Neuronal stem cell (in vitro differentiated cells): Measurements from ENCODE around the gene FERMT2.

Experiments
- DNase-seq: peaks from one replicate; pipeline ENCODE4 v3.0.0-alpha.2; 2013; ENCODE audit warnings: low spot score
- H2AFZ ChIP-seq: one replicate; pipeline ENCODE4 v1.6.1; 2013; ENCODE audit warnings: mild to moderate bottlenecking, low read length, inconsistent platforms
- H2AK5ac ChIP-seq: 2 replicates; pipeline ENCODE4 v1.6.1; 2013; ENCODE audit warnings: low read depth, mild to moderate bottlenecking, inconsistent platforms, low read length, moderate library complexity, mixed read lengths
- H2BK120ac ChIP-seq: 2 replicates; pipeline ENCODE4 v1.6.1; 2013; ENCODE audit warnings: low read depth, mild to moderate bottlenecking, inconsistent platforms, low read length, moderate library complexity, mixed read lengths
- H2BK12ac ChIP-seq: one replicate; pipeline ENCODE4 v1.6.1; 2013; ENCODE audit warnings: low read length, inconsistent platforms
- H2BK15ac ChIP-seq: 2 replicates; pipeline ENCODE4 v1.6.1; 2013; ENCODE audit warnings: mild to moderate bottlenecking, low read length, inconsistent platforms, mixed read lengths
- H2BK5ac ChIP-seq: one replicate; pipeline ENCODE4 v1.6.1; 2013; ENCODE audit warnings: inconsistent platforms, mild to moderate bottlenecking, low read length, moderate library complexity
- H3K14ac ChIP-seq: one replicate; pipeline ENCODE4 v1.6.1; 2013; ENCODE audit warnings: low read length, inconsistent platforms
- H3K18ac ChIP-seq: 2 replicates; pipeline ENCODE4 v1.6.1; 2013; ENCODE audit warnings: low read length, inconsistent platforms
- H3K23ac ChIP-seq: 2 replicates; pipeline ENCODE4 v1.6.1; 2013; ENCODE audit warnings: low read depth, mild to moderate bottlenecking, mixed read lengths, low read length, inconsistent platforms; ENCODE audit not compliant: poor library complexity
- H3K27ac ChIP-seq: replicated peaks from 3 replicates; pipeline ENCODE4 v1.5.1; 2013; ENCODE audit warnings: low read length, inconsistent platforms
- H3K27me3 ChIP-seq, 3 experiments: 2 replicates each; pipeline ENCODE4 v1.6.1; 2013; ENCODE audit warnings: low read length in 3 of 3, mild to moderate bottlenecking in 2 of 3, inconsistent platforms in 1 of 3, low read depth in 1 of 3, mixed read lengths in 1 of 3, moderate library complexity in 1 of 3; ENCODE audit not compliant: control insufficient read depth in 3 of 3, insufficient read depth in 3 of 3
- H3K36me3 ChIP-seq, 2 donors: replicated peaks in 1 of 2; 2 replicates each; pipeline ENCODE4 v1.6.1; 2013; ENCODE audit warnings: low read length in 2 of 2; ENCODE audit not compliant: control insufficient read depth in 2 of 2, insufficient read depth in 2 of 2
- H3K4ac ChIP-seq: 2 replicates; pipeline ENCODE4 v1.6.1; 2013; ENCODE audit warnings: inconsistent platforms, mild to moderate bottlenecking, low read length, moderate library complexity
- H3K4me1 ChIP-seq, 2 donors: 1 replicate in 1 of 2; 2 replicates in 1 of 2; pipeline ENCODE4 v1.6.1; 2013; ENCODE audit warnings: low read length in 2 of 2, low read depth in 1 of 2; ENCODE audit not compliant: control insufficient read depth in 2 of 2, insufficient read depth in 1 of 2
- H3K4me2 ChIP-seq: one replicate; pipeline ENCODE4 v1.6.1; 2013; ENCODE audit warnings: mild to moderate bottlenecking, low read length, inconsistent platforms; ENCODE audit not compliant: insufficient read depth, poor library complexity, severe bottlenecking
- H3K4me3 ChIP-seq, 2 donors: 2 replicates each; pipeline ENCODE4 v1.5.1; 2013; ENCODE audit warnings: low read length in 2 of 2, mild to moderate bottlenecking in 2 of 2, inconsistent platforms in 1 of 2, moderate library complexity in 1 of 2
- H3K79me1 ChIP-seq: one replicate; pipeline ENCODE4 v1.6.1; 2013; ENCODE audit warnings: low read depth, mild to moderate bottlenecking, inconsistent platforms, low read length, moderate library complexity
- H3K9ac ChIP-seq: one replicate; pipeline ENCODE4 v1.6.1; 2013; ENCODE audit warnings: mild to moderate bottlenecking, low read depth, low read length, inconsistent platforms; ENCODE audit not compliant: poor library complexity
- H3K9me3 ChIP-seq, 2 donors: replicated peaks in 1 of 2; 2 replicates each; pipeline versions ENCODE3 to v1.6.1; 2013; ENCODE audit warnings: low read length in 2 of 2, mild to moderate bottlenecking in 2 of 2, inconsistent platforms in 1 of 2, low read depth in 1 of 2, mixed read lengths in 1 of 2, moderate library complexity in 1 of 2; ENCODE audit not compliant: control insufficient read depth in 2 of 2, insufficient read depth in 1 of 2
- H4K8ac ChIP-seq: one replicate; pipeline ENCODE4 v1.6.1; 2013; ENCODE audit warnings: low read depth, mild to moderate bottlenecking, inconsistent platforms, low read length, moderate library complexity
- H4K91ac ChIP-seq: one replicate; pipeline ENCODE4 v1.6.1; 2013; ENCODE audit warnings: low read length, low read depth, mild to moderate bottlenecking, inconsistent platforms; ENCODE audit not compliant: poor library complexity
- WGBS, 2 donors: extraction: QIAGEN DNeasy Blood & Tissue Kit; methylation state at CpG; one replicate each; pipeline ENCODE4 v1.1.7; 2013; ENCODE audit warnings: missing lambda C conversion rate in 2 of 2, mixed read lengths in 1 of 2; ENCODE audit not compliant: insufficient read length in 2 of 2, insufficient replicate concordance in 1 of 2; ENCODE audit errors: extremely low coverage in 2 of 2; 5-methylcytosine and 5-hydroxymethylcytosine counted together

Gene FERMT2

DNA sequence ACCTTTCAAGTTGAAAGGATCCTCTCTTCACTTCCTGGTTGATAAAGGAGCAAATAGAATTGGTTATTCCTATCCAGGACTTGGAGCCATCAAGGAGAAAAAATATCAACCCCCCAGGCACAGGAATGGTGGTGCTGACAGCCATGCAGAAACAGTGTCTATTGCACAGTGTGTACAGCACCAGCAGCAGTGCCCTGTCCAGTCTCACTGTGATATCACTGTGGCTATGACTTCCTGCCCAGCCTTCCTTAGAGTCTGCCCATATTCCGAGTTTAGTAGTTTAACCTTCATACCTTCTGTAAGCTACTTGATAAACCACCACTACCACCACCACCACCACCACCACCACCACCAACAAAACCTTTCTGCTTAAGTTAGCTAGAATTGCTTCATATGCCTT lies 45.1 kb upstream of the FERMT2 start:
- WGBS, 2 donors: no CpG with 5 or more reads among the region's 1 CpG
- no peak overlapping the region for H3K27ac ChIP-seq

DNA sequence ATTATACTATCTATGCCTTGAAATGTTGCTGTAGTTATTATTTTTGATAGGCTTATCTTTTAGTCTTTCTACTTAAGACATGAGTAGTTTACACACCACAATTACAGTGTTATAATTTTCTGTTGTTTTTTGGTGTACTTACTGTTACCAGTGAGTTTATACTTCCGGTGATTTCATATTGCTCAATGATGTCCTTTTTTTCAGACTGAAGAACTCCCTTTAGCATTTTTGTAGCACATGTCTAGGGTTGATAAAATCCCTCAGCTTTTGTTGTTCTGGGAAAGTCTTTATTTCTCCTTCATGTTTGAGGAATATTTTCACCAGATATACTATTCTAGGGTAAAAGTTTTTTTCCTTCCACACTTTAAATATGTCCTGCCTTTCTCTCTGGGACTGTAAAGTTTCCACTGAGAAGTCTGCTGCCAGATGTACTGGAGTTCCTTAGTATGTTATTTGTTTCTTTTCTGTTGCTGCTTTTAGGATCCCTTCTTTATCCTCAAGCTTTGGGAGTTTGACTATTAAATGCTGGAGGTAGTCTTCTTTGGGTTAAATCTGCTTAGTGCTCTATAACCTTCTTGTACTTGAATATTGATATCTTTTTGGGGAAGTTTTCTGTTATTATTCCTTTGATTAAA lies 41.5 kb upstream of the FERMT2 start:
- H3K9me3 ChIP-seq: peaks cover 0 to 3% of the 10 kb centered on the region in 2 donors
- H3K27me3 ChIP-seq: no peaks in the 10 kb centered on the region
- no peak overlapping the region for H3K27ac ChIP-seq
- no peaks in the 10 kb centered on the region for H3K36me3 ChIP-seq
- H2AK5ac ChIP-seq: no peak overlapping the region
- DNase-seq: no peak
- H3K9ac ChIP-seq: no peak overlapping the region
- no peaks in the 10 kb centered on the region for H3K79me1 ChIP-seq
- no peak overlapping the region for H2BK12ac ChIP-seq
- no peak overlapping the region for H3K4ac ChIP-seq
- H3K4me3 ChIP-seq: no peak overlapping the region
- no peak overlapping the region for H3K14ac ChIP-seq
- no CpG with 5 or more reads among the region's 1 CpG for WGBS, 2 donors
- no peak overlapping the region for H3K23ac ChIP-seq
- no peak overlapping the region for H2BK5ac ChIP-seq
- no peak overlapping the region for H4K91ac ChIP-seq
- no peak overlapping the region for H2BK120ac ChIP-seq
- no peak overlapping the region for H2AFZ ChIP-seq
- H2BK15ac ChIP-seq: no peak overlapping the region
- no peak overlapping the region for H3K18ac ChIP-seq
- no peak overlapping the region for H3K4me2 ChIP-seq
- H3K4me1 ChIP-seq: no peaks in the 10 kb centered on the region
- H4K8ac ChIP-seq: no peak overlapping the region

More for the DNA sequence above, 45.1 kb upstream of the FERMT2 start:
- H3K27me3 ChIP-seq: no peaks in the 10 kb centered on the region
- H2AFZ ChIP-seq: no peak overlapping the region
- no peak overlapping the region for H2AK5ac ChIP-seq
- H3K4ac ChIP-seq: no peak overlapping the region
- peaks cover 0 to 3% of the 10 kb centered on the region in 2 donors for H3K9me3 ChIP-seq
- no peak overlapping the region for H2BK15ac ChIP-seq
- no peak overlapping the region for H3K9ac ChIP-seq
- H3K4me2 ChIP-seq: no peak overlapping the region
- no peaks in the 10 kb centered on the region for H3K79me1 ChIP-seq
- no peak overlapping the region for H4K91ac ChIP-seq
- no peak overlapping the region for H2BK12ac ChIP-seq
- no peak overlapping the region for H3K4me3 ChIP-seq
- no peak overlapping the region for H3K23ac ChIP-seq
- no peaks in the 10 kb centered on the region for H3K36me3 ChIP-seq
- no peak overlapping the region for H4K8ac ChIP-seq
- no peak for DNase-seq
- H3K4me1 ChIP-seq: no peaks in the 10 kb centered on the region
- H2BK120ac ChIP-seq: no peak overlapping the region
- H2BK5ac ChIP-seq: no peak overlapping the region
- no peak overlapping the region for H3K14ac ChIP-seq
- H3K18ac ChIP-seq: no peak overlapping the region

GRCh38 chr14:52988139-52988538 lies 37.3 kb upstream of the FERMT2 start:
- Histone ChIP-seq H4K8ac (no peak overlapping the region), H3K4ac (no peak overlapping the region), H3K4me3 (no peak overlapping the region), H3K36me3 (no peaks in the 10 kb centered on the region), H3K14ac (no peak overlapping the region), H3K18ac (no peak overlapping the region), H3K9me3 (no peaks in the 10 kb centered on the region), H2BK120ac (no peak overlapping the region), H4K91ac (no peak overlapping the region), H3K4me1 (no peaks in the 10 kb centered on the region), H3K79me1 (no peaks in the 10 kb centered on the region), H3K23ac (no peak overlapping the region), H3K4me2 (no peak overlapping the region), H3K9ac (no peak overlapping the region), H3K27ac (no peak overlapping the region), H3K27me3 (no peaks in the 10 kb centered on the region), H2AFZ (no peak overlapping the region), H2BK5ac (no peak overlapping the region), H2BK15ac (no peak overlapping the region), H2BK12ac (no peak overlapping the region), H2AK5ac (no peak overlapping the region)
- no peak for DNase-seq

GRCh38 chr14:52987514-52987913 lies 36.7 kb upstream of the FERMT2 start:
- H3K4me3 ChIP-seq: no peak overlapping the region
- H2AK5ac ChIP-seq: no peak overlapping the region
- no peak overlapping the region for H2BK120ac ChIP-seq
- H3K4me1 ChIP-seq: no peaks in the 10 kb centered on the region
- no peak overlapping the region for H3K9ac ChIP-seq
- no peak overlapping the region for H2BK12ac ChIP-seq
- H3K14ac ChIP-seq: no peak overlapping the region
- H3K23ac ChIP-seq: no peak overlapping the region
- no peak overlapping the region for H2BK5ac ChIP-seq
- no peak overlapping the region for H2AFZ ChIP-seq
- no peak overlapping the region for H3K27ac ChIP-seq
- no CpG with 5 or more reads among the region's 3 CpGs for WGBS, 2 donors
- H3K18ac ChIP-seq: no peak overlapping the region
- H3K36me3 ChIP-seq: no peaks in the 10 kb centered on the region
- DNase-seq: no peak
- H2BK15ac ChIP-seq: no peak overlapping the region
- H3K4me2 ChIP-seq: no peak overlapping the region
- no peaks in the 10 kb centered on the region for H3K79me1 ChIP-seq
- H3K9me3 ChIP-seq: no peaks in the 10 kb centered on the region
- no peak overlapping the region for H4K91ac ChIP-seq
- no peaks in the 10 kb centered on the region for H3K27me3 ChIP-seq
- no peak overlapping the region for H3K4ac ChIP-seq
- H4K8ac ChIP-seq: no peak overlapping the region
